HG03280 (cell line): Measurements from ENCODE around the gene AKIP1.

Source experiments
- ATAC-seq: cut with Tn5 transposase; IDR thresholded peaks from one replicate; pipeline ENCODE4 v1.9.1; 2021; ENCODE audit warnings: mild to moderate bottlenecking, moderate library complexity; ENCODE audit not compliant: unreplicated experiment

AKIP1 gene

GRCh38 chr11:8956860-8957259 is 45.9 kb downstream of the AKIP1 start:
- ATAC-seq = no peak

GRCh38 chr11:8959546-8960166 is 48.7 kb downstream of the AKIP1 start:
- peak; percentile 42 for ATAC-seq

GRCh38 chr11:8961401-8961800 is 50.4 kb downstream of the AKIP1 start:
- no peak for ATAC-seq

GRCh38 chr11:8962841-8963240 is 51.9 kb downstream of the AKIP1 start:
- ATAC-seq = no peak

GRCh38 chr11:8963569-8964323 is 52.8 kb downstream of the AKIP1 start:
- ATAC-seq = peak; percentile 64

- ATAC-seq = peak; percentile 83
These were observed 53.6 kb downstream of the AKIP1 start, which contains the start of gene TMEM9B for GRCh38 chr11:8964324-8965320. Gene TMEM9B, minus strand, starts transcription at chr11:8964442. Its CDS starts 129 bp downstream, at chr11:8964313.

- ATAC-seq = no peak
These were observed 56.2 kb downstream of the AKIP1 start for GRCh38 chr11:8967184-8967583.
